Colon (tissue), 2 donors: ENCODE data around the gene ZNF410.
"Not testable (repeated sequence)": the region's sequence is repeated elsewhere in the genome, so short reads cannot be mapped to it uniquely, and the experiment has no call there.

Experiments used
- FAIRE-seq: peaks from 2 replicates; lab custom pipeline; 2012; peaks lifted over from hg19 to GRCh38; lab: Jason Lieb, UNC
- donor health status: control.
- donor health status: control.

ZNF410 gene

DNA sequence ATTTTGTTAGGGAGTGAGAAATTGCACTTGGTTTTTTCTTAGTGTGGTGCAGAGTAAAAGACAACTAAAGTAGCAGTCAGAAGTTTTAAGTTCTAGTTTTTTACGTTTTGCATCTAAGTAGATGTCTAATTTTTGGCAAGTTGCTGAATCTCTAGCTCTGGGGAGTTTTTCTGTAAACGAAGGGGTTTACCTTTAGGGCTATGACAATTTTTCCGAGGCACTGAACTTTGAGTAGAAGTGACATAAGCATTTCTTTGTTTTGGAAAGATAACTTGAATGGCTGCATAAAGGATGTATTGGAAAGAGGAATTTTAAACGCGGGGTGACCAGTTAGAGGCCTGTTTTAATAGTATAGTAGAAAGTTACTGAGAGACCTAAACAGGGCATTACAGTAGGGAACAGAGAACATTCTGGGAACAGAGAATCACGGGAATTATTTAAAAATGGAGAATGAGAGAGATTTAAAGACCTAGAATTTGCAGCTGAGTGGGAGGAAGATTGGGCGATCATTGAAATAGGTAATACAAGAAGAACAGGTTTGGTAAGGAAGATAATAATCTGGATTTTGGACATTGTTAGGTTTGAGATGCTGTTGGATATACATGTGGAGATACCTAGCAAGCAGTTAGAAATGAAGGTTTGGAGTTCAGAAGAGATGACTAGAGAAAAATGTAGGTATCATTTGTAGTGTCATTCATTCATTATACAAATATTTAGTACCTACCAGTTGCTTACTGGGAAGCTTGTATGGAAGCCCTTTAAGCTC, 1.2 kb downstream of the ZNF410 start:
- FAIRE-seq = no peak

DNA sequence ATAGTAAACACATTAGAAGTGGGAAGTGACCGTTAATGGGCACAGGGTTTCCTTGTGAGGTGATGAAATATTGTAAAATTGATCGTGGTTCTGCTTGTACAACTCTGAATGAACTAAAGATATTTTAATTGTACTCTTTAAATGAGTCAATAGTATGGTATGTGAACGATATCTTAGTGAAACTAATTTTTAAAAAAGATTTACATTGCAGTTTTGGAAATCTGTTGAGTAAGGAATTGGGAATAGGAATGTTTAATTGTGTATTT, 1.7 kb downstream of the ZNF410 start:
- FAIRE-seq = no peak

DNA sequence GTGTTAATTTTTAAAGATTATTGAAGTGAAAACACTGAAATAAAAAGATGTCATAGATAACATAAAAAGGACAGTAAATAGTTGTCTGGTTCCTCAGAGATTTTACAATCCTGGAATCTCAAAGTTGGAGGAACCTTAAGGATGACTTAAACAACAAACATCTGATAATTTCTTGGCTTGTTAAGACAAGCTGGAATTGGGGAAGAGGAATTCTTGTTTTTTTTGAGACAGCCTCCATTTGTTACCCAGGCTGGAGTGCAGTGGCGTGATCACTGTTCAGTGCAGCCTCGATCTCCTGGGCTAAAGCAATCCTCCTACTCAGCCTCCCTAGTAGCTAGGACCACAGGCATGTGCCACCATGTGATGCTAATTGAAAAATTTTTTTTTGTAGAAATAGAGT, 2.3 kb downstream of the ZNF410 start:
- FAIRE-seq = no peak

GRCh38 chr14:73889376-73889775, 2.7 kb downstream of the ZNF410 start:
- no peak for FAIRE-seq

- not testable (repeated sequence) for FAIRE-seq
Measured at GRCh38 chr14:73894180-73894687, 7.6 kb downstream of the ZNF410 start.

DNA sequence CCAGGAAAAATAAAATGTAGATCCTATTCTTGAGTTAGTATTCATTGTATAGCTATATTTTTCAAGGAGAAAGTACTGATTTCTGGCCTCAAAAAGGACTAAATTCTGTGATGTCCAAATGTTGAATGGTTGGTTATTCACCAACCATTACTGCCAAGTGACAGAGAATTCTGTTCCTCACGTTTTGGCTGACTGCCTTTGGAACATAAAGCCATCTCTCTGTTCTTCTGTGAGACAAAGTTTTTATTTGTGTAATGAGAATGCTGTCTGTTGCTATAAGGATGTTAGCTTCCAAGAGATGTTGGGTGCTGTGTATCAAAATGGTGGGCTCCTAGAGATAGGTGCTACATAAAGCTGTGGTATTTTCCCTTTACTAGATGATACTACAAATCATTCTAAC, 9.3 kb downstream of the ZNF410 start:
- FAIRE-seq = no peak

GRCh38 chr14:73896521-73896920, 9.9 kb downstream of the ZNF410 start:
- FAIRE-seq = no peak

GRCh38 chr14:73903028-73903427, 16.4 kb downstream of the ZNF410 start:
- no peak for FAIRE-seq

DNA sequence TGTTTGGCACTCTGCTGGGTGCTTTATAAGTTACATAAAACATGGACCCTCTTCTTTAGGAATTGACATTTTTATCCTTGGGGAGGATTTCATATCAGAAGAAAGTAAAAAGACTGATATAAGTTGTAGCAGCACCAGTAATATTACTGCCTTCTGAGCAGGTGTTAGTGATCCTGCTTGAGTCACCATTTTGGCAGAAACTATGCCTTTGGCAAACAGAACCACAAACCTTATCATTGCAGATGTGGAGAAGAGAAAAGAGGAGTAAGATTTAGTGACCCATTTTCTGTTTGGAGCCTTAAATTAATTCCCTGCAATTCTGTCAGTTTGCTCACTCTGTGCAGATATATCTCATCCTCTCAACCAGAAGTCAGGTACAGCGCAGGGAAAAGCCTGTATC, 23.0 kb downstream of the ZNF410 start:
- no peak for FAIRE-seq

GRCh38 chr14:73913256-73913655, 26.6 kb downstream of the ZNF410 start:
- no peak for FAIRE-seq

DNA sequence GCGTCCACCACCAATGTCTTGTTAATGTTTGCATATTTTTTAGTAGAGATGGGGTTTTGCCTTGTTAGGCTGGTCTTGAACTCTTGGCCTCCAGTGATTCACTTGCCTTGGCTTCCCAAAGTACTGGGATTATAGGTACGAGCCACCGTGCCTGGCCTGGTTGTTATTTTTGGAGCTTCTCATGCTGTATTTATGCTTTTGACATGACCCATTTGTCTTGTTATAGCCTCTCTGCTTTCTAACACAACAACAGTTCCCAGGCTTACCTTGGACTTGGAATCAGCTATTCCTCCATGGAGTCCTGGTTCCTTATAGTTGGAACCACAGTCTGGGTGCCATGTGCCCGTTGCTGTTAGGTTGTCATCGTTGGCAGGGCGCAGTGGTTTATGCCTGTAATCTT, 29.7 kb downstream of the ZNF410 start:
- FAIRE-seq = no peak

DNA sequence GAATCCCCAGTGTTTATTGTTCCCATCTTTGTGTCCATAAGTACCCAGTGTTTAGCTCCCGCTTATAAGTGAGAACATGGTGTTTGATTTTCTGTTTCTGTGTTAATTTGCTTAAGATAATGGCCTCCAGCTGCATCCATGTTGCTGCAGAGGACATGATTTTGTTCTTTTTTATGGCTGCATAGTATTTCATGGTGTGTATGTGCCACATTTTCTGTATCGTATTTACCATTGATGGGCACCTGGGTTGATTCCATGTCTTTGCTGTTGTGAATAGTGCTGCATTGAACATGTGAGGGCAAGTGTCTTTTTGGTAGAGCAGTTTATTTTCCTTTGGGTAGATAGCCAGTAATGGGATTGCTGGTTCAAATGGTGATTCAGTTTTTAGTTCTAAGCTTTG, 32.8 kb downstream of the ZNF410 start:
- not testable (repeated sequence) for FAIRE-seq

DNA sequence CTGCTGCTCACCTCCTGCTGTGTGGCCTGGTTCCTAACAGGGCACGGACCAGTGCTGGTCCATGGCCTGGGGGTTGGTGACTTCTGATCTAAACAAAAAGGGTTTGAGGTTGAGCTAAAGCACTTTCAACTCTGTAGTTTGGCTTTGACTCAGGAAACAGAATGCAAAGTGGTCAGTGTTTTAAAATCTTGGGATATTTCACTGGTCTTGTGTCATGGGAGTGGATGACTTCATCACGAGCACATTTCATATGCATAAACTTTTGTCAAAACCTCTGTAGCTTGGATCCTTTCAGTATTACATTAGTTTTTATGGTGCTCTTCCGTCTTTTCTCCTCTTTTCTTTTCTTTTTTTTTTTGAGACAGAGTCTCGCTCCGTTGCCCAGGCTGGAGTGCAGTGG, 37.7 kb downstream of the ZNF410 start:
- no peak for FAIRE-seq

GRCh38 chr14:73935666-73936065, 49.0 kb downstream of the ZNF410 start:
- FAIRE-seq = no peak

GRCh38 chr14:73936548-73936947, 49.9 kb downstream of the ZNF410 start:
- FAIRE-seq = no peak

- FAIRE-seq = no peak
Measured at GRCh38 chr14:73937012-73937411, 50.4 kb downstream of the ZNF410 start.

- FAIRE-seq = no peak
Measured at GRCh38 chr14:73942180-73942579, 55.5 kb downstream of the ZNF410 start.

DNA sequence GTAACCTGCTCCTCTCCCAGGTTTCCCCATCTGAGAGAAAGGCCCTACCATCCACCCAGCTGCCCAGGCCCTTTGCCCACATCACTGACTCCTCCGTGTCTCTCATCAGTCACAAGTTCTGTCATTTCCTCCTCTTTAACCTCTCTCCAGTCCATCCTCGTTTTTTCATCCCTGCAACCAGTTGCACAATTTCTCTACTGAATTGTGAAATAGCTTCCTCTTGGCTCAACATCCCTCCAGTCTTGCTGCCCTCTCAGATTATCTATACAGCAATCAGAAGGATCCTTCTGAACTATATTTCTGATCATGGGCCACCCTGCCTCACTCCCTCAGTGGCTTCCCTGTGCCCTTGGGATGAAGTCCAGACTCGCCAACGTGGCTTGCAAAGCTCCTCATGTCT, 56.4 kb downstream of the ZNF410 start:
- no peak for FAIRE-seq

- no peak for FAIRE-seq
Measured at GRCh38 chr14:73944432-73945158, 57.9 kb downstream of the ZNF410 start.

GRCh38 chr14:73945159-73945670, 58.6 kb downstream of the ZNF410 start:
- FAIRE-seq = no peak

DNA sequence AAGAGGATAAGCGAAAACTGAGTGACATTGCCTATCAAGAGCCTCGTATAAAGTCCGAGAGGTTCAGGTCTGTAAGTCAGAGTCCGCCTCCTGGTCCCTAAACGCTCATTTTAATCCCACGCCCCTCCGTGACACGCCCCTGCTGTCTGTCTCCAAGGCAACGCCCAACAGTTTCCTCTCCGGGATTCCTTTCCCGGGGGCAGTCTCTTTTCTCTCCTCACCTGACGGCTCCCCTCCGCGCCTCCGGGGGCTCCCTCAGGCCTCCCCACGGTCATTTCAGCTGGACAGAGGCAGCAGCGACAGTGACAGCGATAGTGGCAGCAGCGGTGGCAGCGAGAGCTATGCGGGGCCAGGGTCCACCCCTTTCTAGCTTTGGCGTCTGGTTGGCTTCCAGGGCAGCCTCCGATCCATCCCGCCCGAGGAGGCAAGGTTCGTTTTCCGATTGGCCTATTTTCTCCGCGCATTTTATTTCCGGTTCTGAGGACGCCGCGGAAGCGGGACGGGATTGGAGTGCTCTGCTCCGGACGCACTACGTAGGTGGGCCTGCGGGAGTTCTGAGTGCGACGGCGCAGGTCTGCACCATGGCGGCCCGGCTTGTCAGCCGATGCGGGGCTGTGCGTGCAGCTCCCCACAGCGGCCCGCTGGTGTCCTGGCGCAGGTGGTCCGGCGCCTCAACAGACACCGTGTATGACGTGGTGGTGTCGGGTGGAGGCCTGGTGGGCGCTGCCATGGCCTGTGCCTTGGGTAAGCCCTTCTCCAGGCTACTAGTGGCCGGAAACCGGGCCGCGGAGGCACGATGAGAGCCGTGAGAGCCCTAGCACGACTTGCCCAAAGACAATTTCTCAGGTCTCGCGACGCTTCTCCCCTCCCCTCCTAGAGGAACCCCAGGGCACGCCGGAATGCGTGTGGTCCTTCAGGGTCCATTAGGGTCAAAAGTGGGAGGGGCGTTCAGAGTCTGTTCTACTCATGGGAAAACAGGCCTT, 63.4 kb downstream of the ZNF410 start, which contains the start of the genes COQ6 and FAM161B:
Gene COQ6, plus strand, starts transcription at position 551 of the 983 bp plus-strand sequence. Its CDS starts 31 bp downstream, at position 582.
Gene FAM161B, minus strand, starts transcription at position 343 of the 983 bp plus-strand sequence. Its CDS starts 68 bp downstream, at position 275.
- no peak for FAIRE-seq

DNA sequence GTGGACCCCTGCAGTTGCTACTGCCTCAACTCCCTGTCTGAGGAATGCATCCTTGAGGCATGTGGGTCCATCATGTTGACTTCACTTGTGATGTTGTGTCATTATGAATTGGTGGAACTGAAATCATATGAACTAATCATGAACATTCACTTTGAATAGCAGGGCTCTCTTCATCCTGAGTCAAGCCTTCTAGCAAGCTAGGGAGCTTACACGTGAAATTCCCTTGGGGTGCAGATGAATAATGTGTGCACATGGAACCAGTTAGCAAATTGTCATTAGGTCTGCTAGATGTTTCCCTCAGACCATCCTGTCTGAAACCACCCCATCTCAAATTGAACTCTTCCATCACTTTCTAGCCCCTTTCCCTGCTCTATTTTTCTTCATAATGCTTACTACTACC, 67.1 kb downstream of the ZNF410 start:
- FAIRE-seq = no peak
